Loucy (cell line): ENCODE results near the gene OR52A1.

Experiments
- H2AFZ ChIP-seq: fragments of 200-600 bp; sonication (generic); 2 replicates; pipeline ENCODE4 v1.6.0; 2016; ENCODE audit warnings: antibody characterized with exemption, mild to moderate bottlenecking, low read length, moderate library complexity
- H3F3A ChIP-seq: fragments of 200-600 bp; 2 replicates; pipeline ENCODE4 v1.6.0; 2016; ENCODE audit warnings: antibody characterized with exemption, low read depth, mild to moderate bottlenecking
- H3K27me3 ChIP-seq: fragments of 200-600 bp; sonication (generic); 2 replicates; pipeline ENCODE4 v1.6.1; 2014; ENCODE audit warnings: low read length, mild to moderate bottlenecking; ENCODE audit not compliant: insufficient read depth, poor library complexity, severe bottlenecking
- H3K36me3 ChIP-seq: fragments of 200-600 bp; sonication (generic); 2 replicates; pipeline ENCODE4 v1.6.1; 2016; ENCODE audit warnings: low read length; ENCODE audit not compliant: insufficient read depth
- H3K4me1 ChIP-seq: fragments of 200-600 bp; sonication (generic); 2 replicates; pipeline ENCODE4 v1.5.1; 2014; ENCODE audit warnings: low read length, mild to moderate bottlenecking; ENCODE audit not compliant: insufficient read depth, poor library complexity, severe bottlenecking
- H3K4me2 ChIP-seq: fragments of 200-600 bp; sonication (generic); 2 replicates; pipeline ENCODE4 v1.6.0; 2014; ENCODE audit warnings: antibody characterized with exemption, low read length, low read depth, mild to moderate bottlenecking; ENCODE audit not compliant: poor library complexity, severe bottlenecking
- H3K4me3 ChIP-seq: fragments of 200-600 bp; sonication (generic); 2 replicates; pipeline ENCODE4 v1.5.1; 2014; ENCODE audit warnings: low read length, mild to moderate bottlenecking, mixed read lengths; ENCODE audit not compliant: poor library complexity, severe bottlenecking
- H3K79me2 ChIP-seq: fragments of 200-600 bp; sonication (generic); 2 replicates; pipeline ENCODE4 v1.6.1; 2014; ENCODE audit warnings: low read length; ENCODE audit not compliant: insufficient read depth
- H3K9ac ChIP-seq: fragments of 200-600 bp; sonication (generic); 2 replicates; pipeline ENCODE4 v1.6.0; 2014; ENCODE audit warnings: mild to moderate bottlenecking, low read depth, low read length, moderate library complexity; ENCODE audit not compliant: poor library complexity, severe bottlenecking
- H3K9me2 ChIP-seq: fragments of 200-600 bp; sonication (generic); replicated peaks from 2 replicates; pipeline ENCODE4 v1.6.1; 2016; ENCODE audit warnings: low read depth, low read length, mixed read lengths
- H3K9me3 ChIP-seq: fragments of 200-600 bp; sonication (generic); 2 replicates; pipeline ENCODE4 v1.6.1; 2014; ENCODE audit warnings: mild to moderate bottlenecking, antibody characterized with exemption, low read length, low read depth; ENCODE audit not compliant: insufficient read depth
- H4K20me1 ChIP-seq: fragments of 200-600 bp; sonication (generic); 2 replicates; pipeline ENCODE4 v1.6.0; 2014; ENCODE audit warnings: antibody characterized with exemption, low read length, mild to moderate bottlenecking; ENCODE audit not compliant: insufficient read depth, poor library complexity, severe bottlenecking
- EZH2phosphoT487 ChIP-seq: fragments of 200-600 bp; IDR thresholded peaks from 2 replicates; pipeline ENCODE4 v1.6.1; 2018; ENCODE audit warnings: antibody characterized with exemption, mild to moderate bottlenecking, moderate library complexity, borderline replicate concordance
- TF ChIP-seq, protein P1 (sequence below): fragments of 200-600 bp; sonication (generic); conservative IDR thresholded peaks from 2 replicates; pipeline ENCODE4 v1.5.1; 2014; ENCODE audit warnings: mild to moderate bottlenecking, antibody characterized with exemption, low read length

Gene OR52A1

DNA sequence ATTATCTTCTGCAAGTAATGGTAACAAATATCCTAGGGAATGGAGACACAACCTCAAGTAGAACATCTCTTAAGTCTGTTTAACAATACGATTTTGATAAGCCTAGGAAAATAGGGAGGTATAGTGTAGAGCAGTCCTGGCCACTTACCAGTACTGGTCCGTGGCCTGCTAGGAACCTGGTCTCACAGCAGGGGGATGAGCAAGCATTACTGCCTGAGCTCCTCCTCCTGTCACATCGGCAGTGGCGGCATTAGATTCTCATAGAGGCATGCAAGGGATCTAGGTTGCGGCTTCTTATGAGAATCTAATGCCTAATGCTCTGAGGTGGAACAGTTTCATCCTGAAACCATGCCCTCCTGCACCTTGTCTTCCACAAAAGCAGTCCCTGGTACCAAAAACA lies 41.5 kb upstream of the OR52A1 start:
- H3K9ac ChIP-seq = no peak overlapping the region
- no peaks in the 10 kb centered on the region for H4K20me1 ChIP-seq
- TF ChIP-seq, protein P1, sequence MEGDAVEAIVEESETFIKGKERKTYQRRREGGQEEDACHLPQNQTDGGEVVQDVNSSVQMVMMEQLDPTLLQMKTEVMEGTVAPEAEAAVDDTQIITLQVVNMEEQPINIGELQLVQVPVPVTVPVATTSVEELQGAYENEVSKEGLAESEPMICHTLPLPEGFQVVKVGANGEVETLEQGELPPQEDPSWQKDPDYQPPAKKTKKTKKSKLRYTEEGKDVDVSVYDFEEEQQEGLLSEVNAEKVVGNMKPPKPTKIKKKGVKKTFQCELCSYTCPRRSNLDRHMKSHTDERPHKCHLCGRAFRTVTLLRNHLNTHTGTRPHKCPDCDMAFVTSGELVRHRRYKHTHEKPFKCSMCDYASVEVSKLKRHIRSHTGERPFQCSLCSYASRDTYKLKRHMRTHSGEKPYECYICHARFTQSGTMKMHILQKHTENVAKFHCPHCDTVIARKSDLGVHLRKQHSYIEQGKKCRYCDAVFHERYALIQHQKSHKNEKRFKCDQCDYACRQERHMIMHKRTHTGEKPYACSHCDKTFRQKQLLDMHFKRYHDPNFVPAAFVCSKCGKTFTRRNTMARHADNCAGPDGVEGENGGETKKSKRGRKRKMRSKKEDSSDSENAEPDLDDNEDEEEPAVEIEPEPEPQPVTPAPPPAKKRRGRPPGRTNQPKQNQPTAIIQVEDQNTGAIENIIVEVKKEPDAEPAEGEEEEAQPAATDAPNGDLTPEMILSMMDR = no peak
- TF ChIP-seq EZH2phosphoT487 = no peak
- H3F3A ChIP-seq = no peaks in the 10 kb centered on the region
- H3K9me2 ChIP-seq = no peaks in the 10 kb centered on the region
- no peak overlapping the region for H3K4me3 ChIP-seq
- H3K36me3 ChIP-seq = no peaks in the 10 kb centered on the region
- no peaks in the 10 kb centered on the region for H3K79me2 ChIP-seq
- no peak overlapping the region for H2AFZ ChIP-seq
- H3K4me2 ChIP-seq = no peak overlapping the region
- H3K4me1 ChIP-seq = no peaks in the 10 kb centered on the region
- no peaks in the 10 kb centered on the region for H3K9me3 ChIP-seq
- H3K27me3 ChIP-seq = no peaks in the 10 kb centered on the region

DNA sequence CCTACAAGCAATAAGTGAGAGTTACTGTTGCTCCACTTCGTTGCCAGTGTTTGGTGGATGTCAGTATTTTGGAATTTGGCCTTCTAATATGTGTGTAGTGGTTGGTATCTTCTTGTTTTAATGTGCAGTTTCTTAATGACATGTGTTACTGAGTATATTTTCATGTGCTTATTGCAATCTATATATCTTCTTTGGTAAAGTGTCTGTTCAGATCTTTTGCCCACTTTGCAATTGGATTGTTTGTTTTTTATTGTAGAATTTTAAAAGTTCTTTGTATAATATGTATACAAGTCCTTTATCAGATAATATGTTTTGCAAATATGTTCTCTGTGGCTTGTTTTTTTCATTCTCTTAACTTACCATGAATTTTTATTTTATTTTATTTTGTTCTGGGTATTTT lies 38.2 kb upstream of the OR52A1 start:
- Histone ChIP-seq H3K4me3 (no peak overlapping the region), H3K79me2 (no peaks in the 10 kb centered on the region), H3K4me1 (no peaks in the 10 kb centered on the region), H3K4me2 (no peak overlapping the region), H3K27me3 (no peaks in the 10 kb centered on the region), H3K36me3 (no peaks in the 10 kb centered on the region), H3K9ac (no peak overlapping the region), H3K9me3 (no peaks in the 10 kb centered on the region), H2AFZ (no peak overlapping the region), H3F3A (no peaks in the 10 kb centered on the region), H3K9me2 (no peaks in the 10 kb centered on the region), H4K20me1 (no peaks in the 10 kb centered on the region)
- TF ChIP-seq EZH2phosphoT487 = no peak
- TF ChIP-seq, protein P1 = no peak

DNA sequence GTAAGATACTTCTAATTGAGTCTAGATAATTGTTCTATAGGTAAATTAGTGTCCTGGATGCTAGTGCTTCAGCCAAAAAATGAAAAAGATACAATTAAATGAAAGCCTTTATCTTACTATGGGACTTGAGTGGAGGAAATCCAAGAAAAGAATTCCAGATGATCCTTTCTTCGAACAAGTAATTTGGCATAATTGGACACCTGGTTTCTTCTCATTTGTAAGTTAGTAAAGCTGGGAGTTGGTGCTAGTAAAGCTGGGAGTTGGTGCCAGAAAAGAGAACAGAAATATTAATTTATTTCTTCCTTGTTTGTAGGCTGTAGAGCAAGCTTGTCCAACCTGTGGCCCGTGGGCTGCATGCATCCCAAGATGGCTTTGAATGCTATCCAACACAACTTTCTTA lies 33.6 kb upstream of the OR52A1 start:
- Histone ChIP-seq H3K9me2 (no peaks in the 10 kb centered on the region), H3K4me1 (no peaks in the 10 kb centered on the region), H3K9me3 (no peaks in the 10 kb centered on the region), H3K36me3 (no peaks in the 10 kb centered on the region), H3K9ac (no peak overlapping the region), H2AFZ (no peak overlapping the region), H3K79me2 (no peaks in the 10 kb centered on the region), H3F3A (no peaks in the 10 kb centered on the region), H3K4me3 (no peak overlapping the region), H4K20me1 (no peaks in the 10 kb centered on the region), H3K4me2 (no peak overlapping the region), H3K27me3 (no peaks in the 10 kb centered on the region)
- no peak for TF ChIP-seq EZH2phosphoT487
- TF ChIP-seq, protein P1 = no peak
